Tibial nerve (tissue), 4 donors: Measurements from ENCODE around the gene ZFR. TPM values are rescaled to one million over a fixed set of nuclear protein-coding genes. Genes with fewer than 3 reads are reported as not detected.

Experiments
- DNase-seq, 2 donors: peaks; one replicate each; pipeline ENCODE4 v3.0.0-alpha.2; 2019; ENCODE audit warnings: low spot score in 2 of 2
- H3K27ac ChIP-seq, 4 donors: fragments of 200-600 bp; sonication (generic) in 3 of 4; one replicate each; pipeline ENCODE4 v1.5.1; 2017 to 2019; ENCODE audit warnings: mild to moderate bottlenecking in 1 of 4
- H3K27me3 ChIP-seq, 2 donors: fragments of 200-600 bp; sonication (generic) in 1 of 2; one replicate each; pipeline versions ENCODE4 v1.5.1 to v1.6.0; 2017 to 2019
- H3K36me3 ChIP-seq, 3 donors: fragments of 200-600 bp; sonication (generic); one replicate each; pipeline ENCODE4 v1.5.1; 2018 to 2019
- H3K4me1 ChIP-seq, 4 donors: fragments of 200-600 bp; sonication (generic) in 3 of 4; one replicate each; pipeline ENCODE4 v1.5.1; 2017 to 2019
- H3K4me3 ChIP-seq, 4 donors: fragments of 200-600 bp; sonication (generic) in 3 of 4; one replicate each; pipeline ENCODE4 v1.5.1; 2017 to 2019; ENCODE audit warnings: mild to moderate bottlenecking in 1 of 4, moderate library complexity in 1 of 4
- H3K9me3 ChIP-seq, 4 donors: fragments of 200-600 bp; sonication (generic) in 3 of 4; one replicate each; pipeline ENCODE4 v1.5.1; 2017 to 2019
- EP300 ChIP-seq, 2 donors: sonication (generic); formaldehyde crosslinking; IDR thresholded peaks; one replicate each; pipeline ENCODE4 v1.6.1; 2017; ENCODE audit warnings: antibody characterized with exemption in 2 of 2, mild to moderate bottlenecking in 1 of 2
- POLR2A ChIP-seq, 2 donors: fragments of 450-650 bp; IDR thresholded peaks; one replicate each; pipeline ENCODE4 v1.6.1; 2017; ENCODE audit warnings: antibody characterized with exemption in 2 of 2, mild to moderate bottlenecking in 2 of 2, moderate library complexity in 2 of 2
- WGBS, 2 donors: methylation state at CpG; one replicate each; pipeline ENCODE4 v1.1.5; 2018; 5-methylcytosine and 5-hydroxymethylcytosine counted together
- total RNA-seq, 4 donors: library from RNA; depleted of rRNA; stranded (reverse); fragments of >200 nt; gene quantifications; one replicate each; pipeline ENCODE4 v1.1.0, GENCODE V29; 2016
- TF ChIP-seq, protein P1 (sequence below), 5 experiments: fragments of 200-600 bp in 3 of 5; fragments of 450-650 bp in 2 of 5; sonication (generic) in 3 of 5; IDR thresholded peaks; one replicate each; pipeline ENCODE4 v1.5.1; 2016 to 2019; ENCODE audit warnings: antibody characterized with exemption in 5 of 5, mild to moderate bottlenecking in 3 of 5, moderate library complexity in 2 of 5

ZFR gene
- total RNA-seq, 4 donors from 2014 or later: 63.9 to 83.5 (median 73.8) TPM

DNA sequence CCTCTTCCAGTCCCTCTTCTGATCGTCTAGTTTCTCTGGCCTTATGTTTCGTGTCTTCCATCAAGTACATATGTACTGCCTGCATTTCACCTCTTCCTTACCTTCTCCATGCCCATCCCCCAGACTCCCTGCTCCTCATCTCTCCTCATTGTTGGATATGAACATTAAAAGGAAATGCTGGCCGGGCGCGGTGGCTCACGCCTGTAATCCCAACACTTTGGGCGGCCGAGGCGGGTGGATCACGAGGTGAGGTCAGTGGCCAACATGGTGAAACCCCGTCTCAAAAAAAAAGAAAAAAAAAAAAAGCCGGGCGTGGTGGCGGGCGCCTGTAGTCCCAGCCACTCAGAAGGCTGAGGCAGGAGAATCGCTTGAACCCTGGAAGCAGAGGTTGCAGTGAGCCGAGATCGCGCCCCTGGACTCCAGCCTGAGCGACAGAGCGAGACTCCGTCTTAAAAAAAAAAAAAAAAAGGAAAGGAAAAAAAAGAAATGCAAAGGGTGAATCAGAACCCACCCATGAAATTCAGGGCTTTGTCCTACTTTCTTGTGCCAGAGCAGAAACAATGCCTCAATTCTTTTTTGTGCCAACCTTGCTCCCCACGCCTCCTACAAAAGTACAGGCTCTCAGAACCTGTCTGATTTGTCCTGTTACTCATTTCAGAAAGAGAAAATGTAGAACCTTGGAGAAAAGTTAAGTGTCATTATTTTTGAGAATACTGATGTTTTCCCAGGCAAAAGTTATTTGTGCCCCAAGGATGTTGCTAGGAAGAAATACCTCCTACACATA, 1.5 kb upstream of the ZFR start:
- H3K27me3 ChIP-seq: no peaks in the 10 kb centered on the region
- H3K4me3 ChIP-seq: no peak overlapping the region
- DNase-seq: no peak
- peaks cover 4 to 32% (median 21%) of the 10 kb centered on the region in 4 donors for H3K4me1 ChIP-seq
- H3K27ac ChIP-seq: peak overlapping the region in 2 of 4 donors; percentile 13 to 90
- TF ChIP-seq, protein P1, sequence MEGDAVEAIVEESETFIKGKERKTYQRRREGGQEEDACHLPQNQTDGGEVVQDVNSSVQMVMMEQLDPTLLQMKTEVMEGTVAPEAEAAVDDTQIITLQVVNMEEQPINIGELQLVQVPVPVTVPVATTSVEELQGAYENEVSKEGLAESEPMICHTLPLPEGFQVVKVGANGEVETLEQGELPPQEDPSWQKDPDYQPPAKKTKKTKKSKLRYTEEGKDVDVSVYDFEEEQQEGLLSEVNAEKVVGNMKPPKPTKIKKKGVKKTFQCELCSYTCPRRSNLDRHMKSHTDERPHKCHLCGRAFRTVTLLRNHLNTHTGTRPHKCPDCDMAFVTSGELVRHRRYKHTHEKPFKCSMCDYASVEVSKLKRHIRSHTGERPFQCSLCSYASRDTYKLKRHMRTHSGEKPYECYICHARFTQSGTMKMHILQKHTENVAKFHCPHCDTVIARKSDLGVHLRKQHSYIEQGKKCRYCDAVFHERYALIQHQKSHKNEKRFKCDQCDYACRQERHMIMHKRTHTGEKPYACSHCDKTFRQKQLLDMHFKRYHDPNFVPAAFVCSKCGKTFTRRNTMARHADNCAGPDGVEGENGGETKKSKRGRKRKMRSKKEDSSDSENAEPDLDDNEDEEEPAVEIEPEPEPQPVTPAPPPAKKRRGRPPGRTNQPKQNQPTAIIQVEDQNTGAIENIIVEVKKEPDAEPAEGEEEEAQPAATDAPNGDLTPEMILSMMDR (IDR thresholded peaks at IDR 0.05): no peak
- TF ChIP-seq EP300 (IDR thresholded peaks at IDR 0.05) (no peak), POLR2A (IDR thresholded peaks at IDR 0.05) (no peak)
- WGBS, 2 donors: 78% methylated on average over 23 of the region's 23 CpGs
- H3K36me3 ChIP-seq: peaks cover 0 to 2% (median 0%) of the 10 kb centered on the region in 3 donors
- H3K9me3 ChIP-seq: no peaks in the 10 kb centered on the region

DNA sequence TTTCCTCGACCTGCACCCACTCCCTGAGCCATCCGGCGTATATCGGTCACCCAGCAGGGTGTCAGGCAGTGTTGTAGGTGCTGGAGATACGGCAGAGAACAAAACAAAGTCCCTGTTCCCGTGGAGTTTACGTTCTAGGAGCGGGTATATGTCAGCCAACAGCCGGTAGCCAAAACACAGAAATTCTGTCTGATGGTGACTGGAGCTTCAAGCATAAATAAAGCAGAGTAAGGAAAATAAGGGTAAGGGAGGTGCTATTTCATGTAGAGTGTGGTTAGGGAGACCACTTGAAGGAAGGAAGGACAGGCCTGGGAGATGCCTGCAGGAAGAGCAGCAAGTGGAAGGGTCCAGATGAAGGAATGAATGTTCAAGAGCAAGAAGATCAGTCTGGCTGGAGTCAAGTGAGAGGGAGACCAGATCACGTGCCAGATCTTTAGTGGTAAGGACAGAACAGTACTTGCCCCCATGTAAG, 783 bp upstream of the ZFR start:
- 64 to 72% methylated on average over 10 of the region's 10 CpGs for WGBS, 2 donors
- peak overlapping the region in 3 of 4 donors; percentile 90 to 98 (median 95) for H3K27ac ChIP-seq
- TF ChIP-seq, protein P1 (IDR thresholded peaks at IDR 0.05): no peak
- TF ChIP-seq POLR2A (IDR thresholded peaks at IDR 0.05): no peak
- TF ChIP-seq EP300 (IDR thresholded peaks at IDR 0.05): no peak
- H3K36me3 ChIP-seq: peaks cover 0 to 4% (median 0%) of the 10 kb centered on the region in 3 donors
- no peaks in the 10 kb centered on the region for H3K9me3 ChIP-seq
- peaks cover 4 to 39% (median 22%) of the 10 kb centered on the region in 4 donors for H3K4me1 ChIP-seq
- no peaks in the 10 kb centered on the region for H3K27me3 ChIP-seq
- peak overlapping the region in 2 of 4 donors; percentile 64 to 71 for H3K4me3 ChIP-seq
- DNase-seq: no peak

DNA sequence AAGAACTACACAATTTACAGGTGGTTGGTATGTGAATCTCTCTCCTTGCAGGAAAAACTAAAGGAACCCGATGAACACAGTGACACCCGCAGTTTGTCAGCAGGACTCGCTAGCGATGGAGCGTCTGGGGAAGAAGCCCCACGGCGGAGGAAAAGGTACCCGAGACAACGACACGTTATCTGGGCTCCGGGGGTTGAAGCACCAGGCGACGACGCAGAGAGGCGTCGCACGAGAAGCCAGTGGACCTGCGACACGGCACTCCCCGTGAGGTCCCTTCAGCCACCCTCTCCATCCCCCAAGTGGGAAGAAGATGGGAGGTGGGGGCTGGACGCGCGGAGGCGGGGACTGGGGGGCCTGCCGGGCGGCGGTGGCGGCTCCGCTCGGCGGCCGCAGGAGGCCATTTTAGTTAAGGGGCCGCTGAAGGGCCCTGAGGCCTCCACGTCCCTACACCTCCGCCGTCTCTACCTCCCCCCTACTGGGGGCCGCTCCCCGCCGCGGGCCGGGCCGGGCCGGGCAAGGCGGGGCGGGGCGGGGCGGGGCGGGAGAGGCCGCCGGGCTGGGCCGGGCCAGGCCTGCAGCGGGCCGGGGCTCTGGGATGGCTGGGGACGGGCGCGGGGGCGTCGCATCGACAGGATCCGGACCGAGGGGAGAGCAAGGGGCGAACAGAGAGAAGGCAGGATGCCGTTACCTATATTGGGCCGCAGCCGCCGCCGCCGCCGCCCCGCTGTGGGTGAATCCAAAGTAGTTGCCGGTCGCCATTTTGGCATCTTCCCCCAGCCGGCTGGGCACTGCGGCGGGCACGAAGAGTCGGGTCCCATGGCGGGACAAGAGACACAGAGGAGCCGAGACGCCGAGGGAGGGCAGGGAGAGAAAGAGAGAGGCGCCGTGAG, 754 bp downstream of the ZFR start:
- Histone ChIP-seq H3K4me3 (peak overlapping the region; percentile 64 to 97 (median 69)), H3K4me1 (peaks cover 4 to 53% (median 24%) of the 10 kb centered on the region in 4 donors), H3K9me3 (no peaks in the 10 kb centered on the region), H3K27me3 (no peaks in the 10 kb centered on the region), H3K27ac (peak overlapping the region; percentile 86 to 98 (median 92)), H3K36me3 (peaks cover 0 to 4% (median 0%) of the 10 kb centered on the region in 3 donors)
- WGBS, 2 donors: 1 to 3% methylated on average over 27 to 51 of the region's 83 CpGs
- peak; percentile 12 to 17 for DNase-seq
- TF ChIP-seq, protein P1 (IDR thresholded peaks at IDR 0.05): no peak
- no peak for TF ChIP-seq POLR2A (IDR thresholded peaks at IDR 0.05)
- TF ChIP-seq EP300 (IDR thresholded peaks at IDR 0.05): no peak

DNA sequence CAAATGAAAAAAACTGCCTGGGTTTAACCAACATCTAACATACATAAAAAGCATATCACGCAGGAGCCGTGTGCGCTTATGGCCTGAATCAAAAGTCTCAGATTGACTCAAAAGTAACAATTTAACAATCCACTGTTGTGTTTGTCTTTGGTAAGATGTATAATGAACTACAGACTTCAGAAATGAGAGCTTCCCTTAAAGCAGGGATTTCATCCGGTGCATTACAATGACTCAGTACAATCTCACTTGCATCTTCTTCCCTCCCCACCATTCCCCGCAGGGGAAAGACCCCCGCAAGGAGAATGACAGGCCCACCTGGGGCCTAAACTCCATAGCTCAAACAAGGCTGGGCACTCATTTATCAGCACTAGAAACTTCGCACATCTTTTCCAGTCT, 1.4 kb downstream of the ZFR start:
- peak overlapping the region; percentile 86 to 98 (median 92) for H3K27ac ChIP-seq
- peak overlapping the region; percentile 64 to 97 (median 69) for H3K4me3 ChIP-seq
- WGBS, 2 donors: 6 to 16% methylated on average over 7 of the region's 7 CpGs
- no peaks in the 10 kb centered on the region for H3K9me3 ChIP-seq
- peaks cover 0 to 4% (median 0%) of the 10 kb centered on the region in 3 donors for H3K36me3 ChIP-seq
- peaks cover 4 to 59% (median 26%) of the 10 kb centered on the region in 4 donors for H3K4me1 ChIP-seq
- DNase-seq: no peak
- H3K27me3 ChIP-seq: no peaks in the 10 kb centered on the region
- TF ChIP-seq, protein P1 (IDR thresholded peaks at IDR 0.05): no peak
- TF ChIP-seq EP300 (IDR thresholded peaks at IDR 0.05) (no peak), POLR2A (IDR thresholded peaks at IDR 0.05) (no peak)
